SK-N-SH (cell line): Measurements from ENCODE around the gene CYFIP1. TPM values are rescaled to one million over a fixed set of nuclear protein-coding genes. Genes with fewer than 3 reads are reported as not detected.

Source experiments
- CTCF ChIA-PET: fragments of 300-600, 350-600 bp; formaldehyde crosslinking; extraction: SDS; loops from one replicate; lab custom pipeline; 2021; lab: Yijun Ruan, JAX
- POLR2A ChIA-PET: fragments of 350-600 bp; sonication (Branson Sonifier 250); formaldehyde crosslinking; extraction: SDS; loops from one replicate; lab custom pipeline; 2020; ENCODE audit warnings: antibody characterized with exemption, inconsistent platforms; lab: Yijun Ruan, JAX
- DNase-seq: peaks from one replicate; pipeline ENCODE4 v3.0.0; 2012
- H2AFZ ChIP-seq: fragments of 200-600 bp; sonication (generic); 2 replicates; pipeline ENCODE4 v1.8.1; 2016; ENCODE audit warnings: antibody characterized with exemption, mild to moderate bottlenecking, low read depth
- H3F3A ChIP-seq: fragments of 200-600 bp; sonication (generic); replicated peaks from 2 replicates; pipeline ENCODE3; 2016; ENCODE audit warnings: antibody characterized with exemption, mild to moderate bottlenecking; ENCODE audit not compliant: insufficient read depth
- H3K27ac ChIP-seq, 2 experiments: fragments of 200-500 bp in 1 of 2; fragments of 200-600 bp in 1 of 2; sonication (Bioruptor generic) in 1 of 2; sonication (generic), shearing (Covaris generic) in 1 of 2; 2 replicates each; pipeline versions ENCODE4 v1.5.1 to v1.6.1; 2014 to 2016; ENCODE audit warnings: low read depth in 2 of 2, inconsistent platforms in 1 of 2, low read length in 1 of 2, mild to moderate bottlenecking in 1 of 2, mixed read lengths in 1 of 2
- H3K27me3 ChIP-seq: fragments of 200-600 bp; sonication (generic), shearing (Covaris generic); 2 replicates; pipeline ENCODE4 v1.6.1; 2016; ENCODE audit warnings: mixed run types; ENCODE audit not compliant: insufficient read depth
- H3K36me3 ChIP-seq, 2 experiments: fragments of 200-500 bp in 1 of 2; fragments of 200-600 bp in 1 of 2; sonication (Bioruptor generic) in 1 of 2; sonication (generic) in 1 of 2; replicated peaks in 1 of 2; 2 replicates each; pipeline versions ENCODE3 to v1.5.1; 2014 to 2016; ENCODE audit warnings: low read length in 1 of 2, mild to moderate bottlenecking in 1 of 2; ENCODE audit not compliant: insufficient read depth in 2 of 2, control insufficient read depth in 1 of 2
- H3K4me1 ChIP-seq, 2 experiments: fragments of 200-500 bp in 1 of 2; fragments of 200-600 bp in 1 of 2; sonication (Bioruptor generic) in 1 of 2; sonication (generic), shearing (Covaris generic) in 1 of 2; 2 replicates each; pipeline versions ENCODE4 v1.5.1 to v1.6.1; 2014 to 2016; ENCODE audit warnings: low read depth in 1 of 2, low read length in 1 of 2, mixed run types in 1 of 2; ENCODE audit not compliant: insufficient read depth in 2 of 2, control insufficient read depth in 1 of 2
- H3K4me2 ChIP-seq: fragments of 200-600 bp; sonication (generic), shearing (Covaris generic); 2 replicates; pipeline ENCODE4 v1.6.1; 2017; ENCODE audit warnings: mixed run types
- H3K4me3 ChIP-seq, 2 experiments: fragments of 200-500 bp in 1 of 2; fragments of 200-600 bp in 1 of 2; sonication (Bioruptor generic) in 1 of 2; sonication (generic), shearing (Covaris generic) in 1 of 2; 2 replicates each; pipeline versions ENCODE4 v1.5.1 to v1.8.1; 2014 to 2016; ENCODE audit warnings: low read depth in 2 of 2, inconsistent platforms in 1 of 2, low read length in 1 of 2, mild to moderate bottlenecking in 1 of 2, mixed read lengths in 1 of 2, moderate library complexity in 1 of 2
- H3K79me2 ChIP-seq: fragments of 200-600 bp; sonication (generic); 2 replicates; pipeline ENCODE4 v1.8.1; 2017; ENCODE audit warnings: mild to moderate bottlenecking; ENCODE audit not compliant: insufficient read depth
- H3K9ac ChIP-seq: fragments of 200-600 bp; sonication (generic); 2 replicates; pipeline ENCODE4 v1.6.1; 2017; ENCODE audit warnings: mixed run types
- H3K9me2 ChIP-seq: fragments of 200-600 bp; sonication (generic); 2 replicates; pipeline ENCODE4 v1.6.1; 2017; ENCODE audit warnings: mixed run types
- H3K9me3 ChIP-seq: fragments of 200-600 bp; sonication (generic); 2 replicates; pipeline ENCODE4 v1.6.1; 2017; ENCODE audit warnings: mixed run types, mild to moderate bottlenecking, moderate library complexity
- H4K20me1 ChIP-seq: fragments of 200-600 bp; sonication (generic); 2 replicates; pipeline ENCODE4 v1.6.1; 2017; ENCODE audit warnings: mild to moderate bottlenecking, mixed run types; ENCODE audit not compliant: insufficient read depth
- CHD2 ChIP-seq: fragments of 150-350 bp; IDR thresholded peaks from 2 replicates; pipeline ENCODE4 v1.6.1; 2018; ENCODE audit warnings: low read length; ENCODE audit not compliant: partially characterized antibody
- EP300 ChIP-seq, 2 experiments: IDR thresholded peaks; 2 replicates each; pipeline versions ENCODE4 v1.4.0 to v1.6.1; 2012; ENCODE audit warnings: borderline replicate concordance in 1 of 2, low read depth in 1 of 2, low read length in 1 of 2
- FOSL2 ChIP-seq: IDR thresholded peaks from 2 replicates; pipeline ENCODE4 v1.4.0; 2012; ENCODE audit warnings: low read depth, mild to moderate bottlenecking, moderate library complexity, borderline replicate concordance
- NFIC ChIP-seq: IDR thresholded peaks from 2 replicates; pipeline ENCODE4 v1.4.0; 2012; ENCODE audit warnings: borderline replicate concordance
- POLR2AphosphoS5 ChIP-seq: IDR thresholded peaks from 2 replicates; pipeline ENCODE4 v1.6.1; 2012; ENCODE audit warnings: low read depth, low read length
- RCOR1 ChIP-seq: fragments of 150-350 bp; IDR thresholded peaks from 2 replicates; pipeline ENCODE4 v1.6.1; 2017; ENCODE audit warnings: antibody characterized with exemption, low read length
- RXRA ChIP-seq: IDR thresholded peaks from 2 replicates; pipeline ENCODE4 v1.4.0; 2012; ENCODE audit warnings: low read depth, mild to moderate bottlenecking, borderline replicate concordance
- SMC3 ChIP-seq: IDR thresholded peaks from 2 replicates; pipeline ENCODE4 v1.6.1; 2012; ENCODE audit warnings: low read depth, low read length, improper control_type of control experiment
- TAF1 ChIP-seq: IDR thresholded peaks from 2 replicates; pipeline ENCODE4 v1.6.1; 2012; ENCODE audit warnings: low read depth, mild to moderate bottlenecking, low read length, moderate library complexity, borderline replicate concordance
- TCF12 ChIP-seq: IDR thresholded peaks from 2 replicates; pipeline ENCODE4 v1.4.0; 2012
- YY1 ChIP-seq: IDR thresholded peaks from 2 replicates; pipeline ENCODE4 v1.4.0; 2012; ENCODE audit warnings: low read depth, mild to moderate bottlenecking
- WGBS: methylation state at CpG from one replicate; pipeline ENCODE4 v1.1.6; 2017; ENCODE audit warnings: low lambda C conversion rate; 5-methylcytosine and 5-hydroxymethylcytosine counted together
- polyA plus RNA-seq, 3 experiments: library from polyadenylated mRNA; depleted of rRNA; stranded (reverse); fragments of >200 nt; gene quantifications; 2 replicates each; pipeline ENCODE4 v1.2.3, GENCODE V29; 2012
- TF ChIP-seq, protein P1 (sequence below): IDR thresholded peaks from 2 replicates; pipeline ENCODE4 v1.4.0; 2012; ENCODE audit warnings: low read depth
- TF ChIP-seq, protein P2 (sequence below): fragments of 150-350 bp; IDR thresholded peaks from 2 replicates; pipeline ENCODE4 v1.6.1; 2016; ENCODE audit warnings: mild to moderate bottlenecking, low read depth, low read length

CYFIP1 gene
- polyA plus RNA-seq, 1 of the 3 experiments (the other 2 are of a cell fraction) = 53.4 TPM

DNA sequence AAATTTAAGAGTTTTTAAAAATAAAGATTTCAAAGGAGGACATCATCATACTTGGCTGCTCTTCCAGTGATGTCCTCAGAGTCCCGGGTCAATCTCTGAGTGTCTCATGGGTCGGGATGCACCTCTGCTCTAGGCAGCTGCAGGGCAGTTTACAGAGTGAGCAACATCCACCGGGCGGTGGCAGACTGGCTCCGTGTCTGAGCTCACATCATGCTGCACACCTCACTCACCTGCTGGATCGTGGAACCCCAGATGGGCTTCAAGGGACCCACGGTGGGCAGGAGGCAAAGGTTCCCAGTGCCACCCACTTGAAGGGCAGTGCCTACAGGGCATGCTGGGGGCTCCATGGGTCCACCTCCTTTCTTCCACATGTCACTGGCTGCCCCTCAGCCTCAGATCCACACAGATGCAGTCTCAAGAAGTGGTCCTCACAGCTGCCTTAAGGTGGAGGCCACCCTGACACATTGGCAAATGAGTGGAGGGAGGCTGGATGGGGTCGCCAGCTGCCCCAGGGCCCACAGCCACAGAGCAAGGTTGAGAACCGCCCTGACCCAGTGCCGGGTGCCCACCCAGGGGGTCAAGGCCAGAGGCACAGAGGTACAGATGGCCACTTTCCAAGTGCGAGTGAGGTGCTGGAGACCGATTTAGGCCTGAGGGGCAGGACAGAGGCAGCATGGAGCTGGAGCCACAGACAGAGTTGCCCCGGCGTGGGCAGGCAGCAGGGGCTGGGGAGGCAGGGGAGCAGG is 25.2 kb downstream of the CYFIP1 start:
- Histone ChIP-seq H3K27ac (no peak overlapping the region), H3K9me2 (no peaks in the 10 kb centered on the region), H3K4me2 (no peak overlapping the region), H4K20me1 (peaks cover 92% of the 10 kb centered on the region), H3K9me3 (no peaks in the 10 kb centered on the region), H3K79me2 (peaks cover 100% of the 10 kb centered on the region), H2AFZ (no peak overlapping the region), H3K36me3 (no peaks in the 10 kb centered on the region), H3K27me3 (no peaks in the 10 kb centered on the region), H3K4me3 (no peak overlapping the region), H3K9ac (no peak overlapping the region), H3K4me1 (peaks cover 0 to 35% of the 10 kb centered on the region in 2 experiments; a peak in 1 of 4 replicates), H3F3A (peaks cover under 1% of the 10 kb centered on the region)
- WGBS = 81% methylated on average over 11 of the region's 14 CpGs
- ChIA-PET CTCF (interaction anchor here (0.9 kb wide), 1 partner anchor 9 kb away, joined by 3 read pairs; no protein-coding TSS in a partner anchor), POLR2A (no interaction called here)
- TF ChIP-seq RCOR1 (no peak), SMC3 (no peak), EP300 (IDR thresholded peaks at IDR 0.05; ENCODE audit: borderline replicate concordance in 1 of 2, low read depth in 1 of 2, low read length in 1 of 2) (no peak), TCF12 (no peak), YY1 (no peak), POLR2AphosphoS5 (no peak), FOSL2 (no peak), RXRA (no peak), CHD2 (no peak), NFIC (no peak)
- TF ChIP-seq, protein P1, sequence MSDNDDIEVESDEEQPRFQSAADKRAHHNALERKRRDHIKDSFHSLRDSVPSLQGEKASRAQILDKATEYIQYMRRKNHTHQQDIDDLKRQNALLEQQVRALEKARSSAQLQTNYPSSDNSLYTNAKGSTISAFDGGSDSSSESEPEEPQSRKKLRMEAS = no peak
- TF ChIP-seq, protein P2, sequence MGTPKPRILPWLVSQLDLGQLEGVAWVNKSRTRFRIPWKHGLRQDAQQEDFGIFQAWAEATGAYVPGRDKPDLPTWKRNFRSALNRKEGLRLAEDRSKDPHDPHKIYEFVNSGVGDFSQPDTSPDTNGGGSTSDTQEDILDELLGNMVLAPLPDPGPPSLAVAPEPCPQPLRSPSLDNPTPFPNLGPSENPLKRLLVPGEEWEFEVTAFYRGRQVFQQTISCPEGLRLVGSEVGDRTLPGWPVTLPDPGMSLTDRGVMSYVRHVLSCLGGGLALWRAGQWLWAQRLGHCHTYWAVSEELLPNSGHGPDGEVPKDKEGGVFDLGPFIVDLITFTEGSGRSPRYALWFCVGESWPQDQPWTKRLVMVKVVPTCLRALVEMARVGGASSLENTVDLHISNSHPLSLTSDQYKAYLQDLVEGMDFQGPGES = no peak
- no peak for DNase-seq

- ChIA-PET POLR2A (no interaction called here), CTCF (interaction anchor here (0.9 kb wide), 1 partner anchor 9 kb away, joined by 3 read pairs; no protein-coding TSS in a partner anchor)
- no peak for DNase-seq
- Histone ChIP-seq H3K4me2 (no peak overlapping the region), H3K9ac (no peak overlapping the region), H3K36me3 (no peaks in the 10 kb centered on the region), H3K4me1 (peaks cover 0 to 34% of the 10 kb centered on the region in 2 experiments; a peak in 2 of 4 replicates), H3K9me2 (no peaks in the 10 kb centered on the region), H3K9me3 (no peaks in the 10 kb centered on the region), H3K79me2 (peaks cover 100% of the 10 kb centered on the region), H3K27ac (no peak overlapping the region), H3K27me3 (no peaks in the 10 kb centered on the region), H3F3A (peaks cover 4% of the 10 kb centered on the region), H4K20me1 (peaks cover 87% of the 10 kb centered on the region), H2AFZ (no peak overlapping the region), H3K4me3 (no peak overlapping the region)
- WGBS = 98% methylated on average over 12 of the region's 12 CpGs
- TF ChIP-seq TAF1 (no peak), FOSL2 (no peak)
Observed at GRCh38 chr15:22954326-22954725, 25.8 kb downstream of the CYFIP1 start.
